Fibroblast of peridontal ligament (primary cell): ENCODE measurements around the gene ADAM12.

Experiments used
- DNase-seq: peaks from one replicate; pipeline ENCODE4 v3.0.0-alpha.2; 2010; ENCODE audit errors: extremely low read depth

The ADAM12 gene

DNA sequence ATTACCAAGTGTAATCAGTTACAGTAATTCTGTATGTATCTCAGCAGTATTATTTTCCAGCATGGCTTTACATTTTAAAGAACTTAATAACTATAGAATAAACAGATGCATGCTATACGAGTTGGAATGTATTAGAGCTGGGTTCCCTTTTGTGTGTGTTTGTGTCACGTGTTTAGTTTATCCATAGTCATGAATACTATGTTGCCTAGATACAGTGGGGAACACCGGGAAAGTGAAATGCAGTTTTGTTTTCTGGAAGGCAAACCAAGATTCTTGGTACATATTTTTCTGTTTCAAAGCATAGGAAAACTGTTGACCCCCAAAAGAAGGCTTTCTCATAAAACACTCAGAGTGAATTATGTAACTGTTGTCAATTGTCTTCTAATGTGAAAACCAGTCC, 372.9 kb downstream of the ADAM12 start:
- no peak for DNase-seq

DNA sequence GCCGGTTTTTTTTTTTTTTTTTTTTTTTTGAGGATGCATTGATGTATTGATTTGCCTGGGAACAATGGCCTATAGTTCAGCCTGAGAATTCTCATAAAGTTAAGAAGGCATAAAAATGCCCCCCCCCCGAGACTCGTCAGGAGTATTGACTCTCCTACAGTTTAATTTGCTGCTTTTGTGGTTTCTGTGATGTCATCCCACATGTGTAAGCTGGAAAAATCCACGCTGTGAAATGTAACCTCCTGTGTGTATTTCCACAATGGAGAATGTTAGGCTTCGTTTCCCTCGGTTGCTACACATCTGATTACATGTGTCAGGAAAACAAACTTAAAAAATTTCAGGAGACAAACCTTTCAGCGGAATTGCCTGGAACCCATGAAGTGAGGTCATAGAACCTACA, 374.0 kb downstream of the ADAM12 start:
- DNase-seq, result peak; percentile 95

DNA sequence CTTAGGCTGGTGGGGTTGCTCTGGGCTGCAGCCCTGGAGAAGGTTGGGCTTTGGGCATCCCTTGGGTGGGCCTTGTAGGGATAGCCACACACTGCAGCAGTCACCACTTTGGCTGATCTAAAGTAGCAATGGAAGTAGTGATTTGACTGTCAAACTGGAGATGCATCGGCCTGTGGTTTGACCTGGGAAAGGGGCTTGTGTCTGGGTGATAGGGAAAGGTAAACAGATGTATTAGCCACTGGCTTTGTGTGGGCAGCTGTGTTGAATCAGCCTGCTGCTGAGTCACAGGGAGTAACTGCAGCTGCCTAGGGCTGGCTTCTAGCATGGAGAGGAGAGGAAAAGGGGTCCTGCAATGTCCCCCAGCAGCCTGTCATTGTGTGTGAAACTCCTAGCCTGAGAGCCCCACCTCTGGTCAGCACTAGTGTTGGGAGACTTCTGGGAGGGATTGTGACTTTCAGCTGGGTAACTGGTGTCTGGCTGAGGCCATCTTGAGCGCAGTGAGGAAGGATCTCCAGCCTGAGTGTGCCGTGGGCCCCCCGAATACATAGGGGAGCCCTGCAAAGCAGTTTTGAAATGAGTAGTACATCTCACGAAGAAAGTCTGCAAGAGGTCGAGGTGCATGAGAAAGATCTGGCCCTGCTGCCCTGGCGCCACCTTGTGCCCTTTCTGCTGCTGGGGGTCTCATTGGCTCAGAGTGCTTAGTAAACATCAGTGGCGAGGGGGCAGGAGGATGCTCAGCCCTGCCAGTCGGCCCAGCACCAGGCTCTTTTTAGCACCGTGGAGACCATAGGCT, 374.6 kb downstream of the ADAM12 start:
- peak; percentile 73 for DNase-seq

DNA sequence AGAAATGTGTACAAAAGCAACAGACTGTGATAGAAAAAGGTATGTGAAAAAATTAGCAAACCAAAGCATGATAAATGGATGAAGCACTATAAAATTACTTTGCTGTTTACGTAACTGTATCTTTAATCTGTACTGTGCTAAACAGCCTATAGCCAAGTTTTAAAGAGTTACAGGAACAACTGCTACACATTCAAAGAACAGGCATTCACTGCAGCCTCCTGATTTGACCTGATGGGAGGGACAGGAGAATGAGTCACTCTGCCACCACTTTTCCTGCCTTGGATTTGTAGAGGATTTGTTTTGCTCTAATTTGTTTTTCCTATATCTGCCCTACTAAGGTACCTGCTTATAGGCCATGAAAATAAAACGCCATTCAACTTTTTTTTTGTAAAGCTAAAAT, 375.8 kb downstream of the ADAM12 start:
- no peak for DNase-seq

DNA sequence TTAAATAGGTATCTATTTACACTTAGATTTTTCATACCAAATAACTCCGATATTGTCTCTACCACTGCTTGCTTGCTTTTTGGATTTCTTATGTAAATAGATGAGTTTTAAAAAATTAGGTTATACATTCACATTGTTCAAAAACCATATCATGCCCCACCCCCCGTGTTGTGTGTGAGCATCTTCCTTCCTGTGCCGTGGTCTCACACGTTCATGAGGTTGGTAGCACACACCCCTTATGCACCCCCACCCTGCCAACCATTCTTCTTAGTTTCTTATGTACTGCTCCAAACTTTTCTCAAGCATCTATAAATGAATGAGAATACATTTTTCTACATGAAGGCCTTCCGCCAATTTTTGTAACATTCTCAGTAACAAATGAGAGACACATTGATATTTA, 376.3 kb downstream of the ADAM12 start:
- no peak for DNase-seq

DNA sequence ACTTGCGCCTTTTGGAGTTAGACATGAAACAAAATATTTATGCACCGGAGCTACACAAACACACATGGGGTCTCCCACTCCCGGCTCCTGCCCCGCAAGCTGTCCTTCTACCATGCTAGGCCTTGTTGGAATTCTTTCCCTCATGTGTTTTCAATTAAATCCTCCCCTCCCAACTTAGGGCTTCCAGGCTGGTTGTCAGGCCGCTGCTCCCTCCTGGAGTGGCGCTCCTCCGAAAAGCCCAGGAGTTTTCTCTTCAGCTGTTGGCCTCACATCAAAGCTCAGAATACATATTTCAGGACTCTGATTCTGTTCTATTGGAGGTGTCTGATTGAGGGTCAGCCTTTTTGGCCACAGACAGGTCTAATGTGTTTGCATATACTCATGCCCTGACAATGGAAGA, 378.6 kb downstream of the ADAM12 start:
- no peak for DNase-seq

DNA sequence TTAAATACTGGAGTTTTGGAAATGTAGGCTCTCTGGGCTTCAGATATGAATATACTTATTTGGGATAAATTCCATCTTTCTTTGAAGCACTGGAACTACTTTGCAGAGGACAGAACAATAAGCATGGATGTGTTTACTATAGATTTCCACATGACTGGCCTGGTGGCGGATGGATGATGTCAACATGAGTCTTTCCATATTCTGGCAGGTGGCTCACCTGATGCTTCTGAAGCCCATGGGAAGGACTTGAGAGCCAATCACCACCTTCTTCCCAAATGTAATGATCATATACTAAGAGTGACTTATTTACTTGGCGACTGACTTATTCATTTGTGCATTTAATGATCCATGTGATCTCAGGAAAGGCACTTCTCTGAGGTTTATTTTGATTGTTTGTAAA, 381.4 kb downstream of the ADAM12 start:
- DNase-seq, result no peak

DNA sequence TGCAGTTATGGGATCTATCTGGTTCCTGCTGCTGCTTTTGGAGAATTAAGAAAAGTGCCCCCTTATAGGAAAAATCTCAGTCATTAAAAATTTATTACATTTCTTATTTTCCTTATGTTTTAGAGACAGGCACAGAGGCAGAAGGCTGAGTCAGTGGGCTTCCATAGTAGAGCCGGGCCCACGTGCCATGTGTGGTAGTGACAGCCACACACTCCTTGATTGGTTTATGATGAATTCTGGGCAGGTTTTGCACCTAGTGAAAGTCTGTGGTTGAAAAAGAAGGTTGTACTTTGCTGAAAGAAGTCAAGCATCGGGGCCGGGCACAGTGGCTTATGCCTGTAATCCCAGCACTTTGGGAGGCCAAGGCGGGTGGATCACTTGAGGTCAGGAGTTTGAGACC, 382.0 kb downstream of the ADAM12 start:
- DNase-seq, result no peak

DNA sequence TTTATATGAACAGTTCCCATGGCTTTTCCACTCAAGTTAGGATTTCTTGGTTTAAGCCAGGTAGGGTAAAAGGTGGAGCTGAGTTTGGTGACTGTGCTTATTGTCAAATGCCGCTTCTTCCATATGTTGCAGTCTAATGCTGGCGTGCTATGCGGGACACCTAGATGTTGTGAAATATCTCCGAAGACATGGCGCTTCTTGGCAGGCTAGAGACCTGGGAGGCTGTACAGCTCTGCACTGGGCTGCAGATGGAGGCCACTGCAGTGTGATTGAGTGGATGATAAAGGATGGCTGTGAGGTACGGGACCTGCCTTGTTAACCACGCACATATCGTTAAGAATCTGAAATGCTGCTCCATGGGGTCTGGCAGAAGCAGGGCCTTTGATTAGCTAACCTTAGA, 383.5 kb downstream of the ADAM12 start:
- DNase-seq, result no peak

DNA sequence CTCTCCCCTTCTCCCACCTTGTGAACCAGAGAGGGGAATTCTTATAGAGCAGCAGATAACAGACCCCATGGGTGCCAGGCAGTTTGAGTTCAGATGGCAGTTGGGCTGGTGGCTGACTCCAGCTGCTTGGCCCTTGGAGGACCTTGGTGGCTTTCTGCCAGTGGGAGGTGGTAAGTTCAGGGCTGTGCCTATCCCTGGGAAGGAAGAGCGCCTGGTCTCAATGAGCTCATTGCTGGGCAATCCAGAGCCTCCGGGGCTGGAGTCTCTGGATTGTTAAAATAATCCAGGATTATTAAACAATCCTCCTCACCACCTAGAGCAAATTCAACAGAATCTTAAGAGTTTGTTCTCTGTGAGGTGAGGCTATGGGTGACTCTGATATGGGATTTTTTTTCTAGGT, 386.7 kb downstream of the ADAM12 start:
- peak; percentile 23 for DNase-seq

DNA sequence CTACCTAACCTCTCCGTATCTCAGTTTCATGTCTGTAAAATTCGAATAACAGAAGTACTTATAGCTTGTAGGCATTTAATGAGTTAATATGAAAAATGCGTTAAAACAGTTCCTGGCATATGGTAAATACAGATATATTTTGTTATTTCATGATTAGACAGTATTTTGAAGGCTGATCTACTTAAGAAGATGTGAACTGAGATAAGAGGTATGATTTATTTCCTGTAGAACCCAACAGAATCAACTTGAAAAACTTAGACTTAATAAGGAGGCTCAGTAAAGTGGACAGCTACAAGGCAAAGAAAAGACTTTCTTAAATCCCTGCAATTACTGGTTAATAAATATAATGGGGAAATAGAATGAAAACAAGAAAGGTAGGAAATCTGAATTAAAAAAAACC, 388.6 kb downstream of the ADAM12 start:
- DNase-seq, result no peak

DNA sequence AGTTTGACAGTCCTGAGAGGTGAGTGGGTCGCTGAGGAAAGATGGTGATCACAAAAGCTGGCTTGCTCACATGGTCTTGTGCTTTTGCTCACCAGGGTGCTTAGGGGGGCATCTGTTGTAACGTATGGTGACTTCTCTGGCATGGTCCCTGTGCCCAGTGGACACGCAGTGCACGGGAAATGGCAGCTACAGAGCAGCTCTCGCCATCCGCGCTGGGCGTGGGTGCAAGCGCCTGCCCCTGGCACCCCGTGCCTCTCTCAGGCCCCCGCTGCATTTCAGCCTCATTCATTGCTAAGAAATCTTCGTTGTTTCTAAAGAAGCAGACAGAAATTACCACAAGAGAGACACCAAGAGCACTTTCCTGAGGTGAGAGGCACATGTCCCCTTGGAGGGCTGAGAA, 390.7 kb downstream of the ADAM12 start:
- no peak for DNase-seq

DNA sequence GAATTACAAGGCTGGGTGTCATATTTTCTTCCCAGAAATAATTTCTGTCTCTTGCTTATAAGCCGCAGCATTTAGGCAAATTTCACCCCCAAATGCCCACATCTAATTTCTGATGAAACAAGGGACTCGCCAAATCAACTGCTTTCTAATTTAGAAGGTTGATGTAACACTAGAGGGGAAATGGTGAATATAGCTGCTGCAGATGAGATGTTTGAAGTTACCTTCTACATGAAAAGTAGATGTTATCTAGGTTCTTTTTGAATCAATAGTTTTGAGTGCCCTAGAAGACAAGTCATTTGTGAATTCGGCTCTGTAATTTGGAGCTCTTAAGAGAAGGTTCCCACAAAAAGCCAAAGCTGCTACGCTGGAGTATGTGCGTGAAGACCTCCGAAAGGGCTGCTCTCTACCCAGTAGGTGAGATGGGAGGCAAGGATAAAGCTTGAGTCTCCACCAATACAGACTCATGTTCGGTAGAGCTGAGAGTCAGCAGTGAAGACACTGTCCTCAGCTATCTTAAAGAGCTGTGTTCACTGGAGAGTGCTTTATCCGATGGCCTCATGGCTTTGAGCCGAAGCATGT, 392.5 kb downstream of the ADAM12 start:
- no peak for DNase-seq

DNA sequence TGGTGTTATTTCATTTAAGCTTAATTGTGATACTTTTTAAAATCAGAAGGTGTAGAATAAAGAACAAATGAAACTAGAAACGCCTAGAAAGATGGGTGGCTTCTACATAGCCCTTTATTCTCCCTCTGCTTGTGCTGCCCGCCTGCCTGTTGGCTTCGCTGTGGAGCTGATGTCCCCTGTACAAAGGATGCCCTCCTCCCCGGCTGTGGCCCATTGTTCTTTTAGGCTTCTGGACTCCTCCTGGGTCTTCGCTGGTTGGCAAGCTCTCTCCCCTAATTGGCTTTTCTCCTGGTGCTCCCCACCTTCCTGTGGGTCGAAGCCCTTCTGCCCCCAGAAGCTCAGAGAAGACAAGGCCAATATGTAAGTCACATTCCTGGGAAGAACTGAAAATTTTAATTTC, 393.7 kb downstream of the ADAM12 start:
- DNase-seq, result no peak

DNA sequence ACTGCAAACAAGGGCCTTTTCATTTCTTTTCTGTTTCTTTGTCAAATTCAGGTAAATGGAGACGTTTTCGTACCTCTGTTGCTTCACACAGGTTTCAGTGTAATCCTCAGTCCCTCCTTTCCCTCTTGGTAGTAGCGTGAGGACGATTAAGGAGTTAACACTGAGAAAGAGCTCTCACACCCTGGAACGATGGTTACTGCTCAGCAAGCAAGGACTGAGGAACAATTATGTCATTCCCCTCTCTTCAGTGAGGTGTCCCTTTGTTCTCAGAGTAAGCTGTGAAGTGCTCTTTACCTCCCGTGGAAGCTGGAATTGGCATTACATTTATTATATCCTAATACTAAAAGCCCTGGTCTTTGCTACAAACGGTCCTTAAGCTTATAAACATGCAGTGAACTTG, 396.0 kb downstream of the ADAM12 start:
- DNase-seq, result no peak

DNA sequence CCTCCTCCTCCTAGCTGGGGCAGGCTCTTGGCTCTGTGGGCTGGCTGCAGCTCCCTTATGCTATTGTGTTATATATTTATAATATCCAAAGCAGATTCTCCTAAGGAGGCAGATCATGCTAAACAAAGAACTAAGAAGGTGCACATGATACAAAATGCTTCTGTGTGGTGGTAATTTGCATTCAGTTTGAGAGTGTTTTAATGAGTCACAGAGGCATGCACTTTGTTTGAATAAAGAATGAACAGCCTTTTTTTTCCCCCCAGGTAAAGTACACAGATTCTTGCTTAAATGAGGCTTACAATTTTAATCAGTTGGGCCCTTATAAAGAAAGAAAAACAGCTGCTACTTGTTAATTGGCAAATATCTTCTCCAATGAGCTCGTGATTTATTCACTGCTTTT, 396.9 kb downstream of the ADAM12 start:
- no peak for DNase-seq

DNA sequence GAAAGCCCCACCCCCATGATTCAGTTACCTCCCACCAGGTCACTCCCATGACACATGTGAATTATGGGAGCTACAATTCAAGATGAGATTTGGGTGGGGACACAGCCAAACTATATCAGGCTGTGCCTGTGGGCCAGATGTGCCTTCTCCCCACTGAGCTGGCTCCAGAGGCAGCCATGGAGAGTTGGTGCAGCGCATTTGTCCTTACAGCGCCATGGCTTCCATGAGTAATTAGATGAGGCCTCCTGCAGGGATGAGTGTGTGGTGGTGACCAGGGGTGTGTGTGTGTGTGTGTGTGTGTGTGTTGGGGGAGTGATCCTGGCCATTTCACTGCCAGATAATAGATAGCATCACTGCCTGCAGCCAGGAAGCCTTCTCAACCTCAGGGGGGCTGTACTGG, 397.3 kb downstream of the ADAM12 start:
- DNase-seq, result no peak

DNA sequence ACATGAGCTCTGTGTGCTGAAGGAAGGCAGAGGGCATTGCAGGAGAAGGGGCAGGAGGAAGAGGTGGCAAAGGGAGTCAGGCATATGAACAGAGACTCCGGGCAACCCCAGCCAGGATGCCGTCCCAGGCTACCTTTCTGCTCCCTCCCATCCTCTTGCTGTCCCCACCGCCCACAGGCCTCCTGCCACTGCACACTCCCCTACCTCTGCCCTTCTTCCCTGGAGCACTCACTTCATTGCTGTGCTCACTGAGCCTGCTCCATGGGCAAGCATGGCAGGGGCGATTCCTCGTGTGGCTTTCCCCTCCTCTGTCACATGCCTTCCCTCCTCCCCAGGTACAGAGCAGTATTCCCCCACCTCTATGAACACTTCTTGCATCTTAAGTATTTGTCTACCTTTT, 398.5 kb downstream of the ADAM12 start:
- no peak for DNase-seq

DNA sequence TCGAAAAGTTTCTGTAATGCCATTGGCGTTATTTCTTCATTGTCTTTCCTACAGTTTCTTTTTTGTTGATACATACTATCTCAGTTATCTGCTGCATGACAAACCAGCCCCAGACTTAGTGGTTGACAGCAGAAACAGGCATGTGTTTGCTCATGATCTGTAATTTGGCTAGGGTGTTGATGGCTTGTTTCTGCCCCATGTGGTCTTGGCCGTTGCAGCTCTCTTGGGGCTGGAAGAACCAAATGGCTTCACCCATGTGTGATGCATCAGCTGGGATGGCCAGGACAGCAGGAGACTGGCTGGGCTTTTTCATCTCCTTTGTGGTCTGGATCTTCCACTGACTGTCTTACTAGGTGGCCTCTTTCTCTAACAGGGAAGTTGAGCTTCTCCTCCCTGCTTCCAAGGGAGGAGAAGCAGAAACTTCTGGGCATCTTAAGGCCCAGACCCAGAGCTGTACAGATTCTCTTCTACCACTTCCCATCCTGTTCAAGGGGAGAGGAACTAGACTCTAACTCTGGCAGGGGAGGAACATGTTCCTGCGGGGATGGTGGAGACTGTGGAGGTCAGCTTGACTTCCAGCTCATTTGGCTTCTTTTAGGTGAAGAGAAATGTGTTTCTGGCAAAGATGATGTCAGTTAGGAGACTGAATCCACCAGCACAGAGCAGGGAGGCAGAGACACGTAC, 402.6 kb downstream of the ADAM12 start:
- no peak for DNase-seq

DNA sequence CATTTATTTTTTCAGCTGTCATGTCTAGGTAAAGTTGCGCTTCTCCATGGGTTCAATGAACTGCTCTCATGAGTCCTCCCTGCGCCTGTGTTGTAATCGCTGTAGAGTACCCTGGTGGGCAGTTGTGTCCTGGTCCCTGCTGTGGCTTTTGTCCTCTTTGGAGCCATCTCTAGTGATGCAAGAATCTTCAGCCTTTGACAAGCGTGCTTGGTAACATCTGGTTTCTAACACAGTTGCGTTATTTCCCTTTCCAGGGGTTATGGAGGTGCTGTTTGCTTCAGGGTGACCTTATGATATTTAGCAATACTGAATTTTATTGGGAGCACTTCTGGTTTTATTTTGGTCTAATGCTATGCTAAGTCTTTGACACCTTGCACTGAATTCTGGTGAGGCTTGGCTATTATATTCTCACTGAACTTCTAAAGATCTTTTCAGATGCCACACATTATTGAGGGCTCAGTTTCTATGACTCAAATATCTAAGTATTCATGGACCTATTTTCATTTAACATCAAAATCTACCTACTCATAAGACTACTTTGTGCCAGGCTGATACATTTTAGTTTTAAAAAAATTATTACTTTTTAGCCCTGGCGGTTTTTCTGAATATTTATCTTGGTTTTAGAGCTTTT, 403.3 kb downstream of the ADAM12 start:
- DNase-seq, result no peak

DNA sequence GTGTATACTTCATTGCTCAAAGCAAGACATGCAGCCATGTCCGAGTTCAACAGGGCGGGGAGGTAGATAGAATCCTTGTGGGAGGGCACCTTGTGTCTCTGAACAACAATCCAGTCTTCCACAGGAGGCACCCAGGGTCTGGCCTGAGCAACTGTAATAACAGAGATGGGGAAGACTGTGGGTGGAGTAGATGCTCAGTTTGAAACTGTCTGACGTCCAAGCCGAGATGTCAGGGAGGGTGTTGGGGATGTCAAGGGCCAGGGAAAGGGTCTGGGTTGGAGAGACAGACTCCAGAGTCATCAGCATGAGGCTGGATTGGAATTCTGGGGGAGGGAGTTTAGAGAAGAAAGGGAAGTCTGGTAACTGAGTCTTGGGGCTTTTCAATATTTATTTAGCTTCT, 403.9 kb downstream of the ADAM12 start:
- no peak for DNase-seq

DNA sequence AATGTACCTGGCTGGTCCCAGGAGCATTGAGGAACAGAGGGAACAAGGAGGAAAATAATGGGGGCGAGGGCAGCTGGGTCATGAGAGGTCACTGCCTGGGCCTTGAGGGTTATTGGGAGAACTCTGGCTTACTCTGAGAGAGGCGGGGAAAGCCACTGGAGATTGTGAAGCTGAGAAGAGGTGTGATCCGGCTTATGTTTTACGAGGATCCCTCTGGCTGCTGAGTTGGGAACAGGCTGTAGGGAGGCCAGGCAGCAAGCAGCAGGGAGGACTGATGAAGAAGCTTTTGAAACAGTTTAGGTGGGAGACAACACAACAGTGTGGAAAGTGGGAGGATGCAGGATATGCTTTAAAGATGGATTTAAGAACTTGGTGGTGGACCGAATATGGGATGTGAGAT, 404.6 kb downstream of the ADAM12 start:
- no peak for DNase-seq

DNA sequence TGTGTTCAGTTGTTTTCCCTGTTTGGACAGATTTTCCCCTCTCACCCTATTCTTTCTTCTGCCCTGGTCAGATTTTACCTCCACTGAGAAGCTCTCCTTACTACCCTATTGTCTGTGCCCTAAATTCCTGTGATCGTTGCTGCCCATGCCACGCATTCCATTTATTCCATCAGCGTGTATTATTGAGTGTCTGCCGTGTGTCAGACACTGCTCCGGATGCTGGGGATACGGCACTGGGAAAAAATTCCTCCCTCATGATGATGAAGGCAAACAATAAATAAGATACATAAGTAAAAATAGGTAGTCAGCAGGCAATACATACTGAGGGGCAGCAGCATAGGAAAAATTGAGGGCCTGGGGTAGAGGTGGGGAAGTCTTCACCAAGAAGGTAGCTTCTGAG, 405.1 kb downstream of the ADAM12 start:
- DNase-seq, result no peak
